ENCODE results near the gene IRF2BPL. TPM values are rescaled to one million over a fixed set of nuclear protein-coding genes. Genes with fewer than 3 reads are reported as not detected.

Gene IRF2BPL
- total RNA-seq, 2 donors from 2014 or later = 26.7 to 52.1 TPM

- DNase-seq (peak; percentile 100), ATAC-seq (peak; percentile 89)
- TF ChIP-seq POLR2A (IDR thresholded peaks at IDR 0.05) = peak in 2 of 3 donors; percentile 49 to 61
- TF ChIP-seq, protein P1, sequence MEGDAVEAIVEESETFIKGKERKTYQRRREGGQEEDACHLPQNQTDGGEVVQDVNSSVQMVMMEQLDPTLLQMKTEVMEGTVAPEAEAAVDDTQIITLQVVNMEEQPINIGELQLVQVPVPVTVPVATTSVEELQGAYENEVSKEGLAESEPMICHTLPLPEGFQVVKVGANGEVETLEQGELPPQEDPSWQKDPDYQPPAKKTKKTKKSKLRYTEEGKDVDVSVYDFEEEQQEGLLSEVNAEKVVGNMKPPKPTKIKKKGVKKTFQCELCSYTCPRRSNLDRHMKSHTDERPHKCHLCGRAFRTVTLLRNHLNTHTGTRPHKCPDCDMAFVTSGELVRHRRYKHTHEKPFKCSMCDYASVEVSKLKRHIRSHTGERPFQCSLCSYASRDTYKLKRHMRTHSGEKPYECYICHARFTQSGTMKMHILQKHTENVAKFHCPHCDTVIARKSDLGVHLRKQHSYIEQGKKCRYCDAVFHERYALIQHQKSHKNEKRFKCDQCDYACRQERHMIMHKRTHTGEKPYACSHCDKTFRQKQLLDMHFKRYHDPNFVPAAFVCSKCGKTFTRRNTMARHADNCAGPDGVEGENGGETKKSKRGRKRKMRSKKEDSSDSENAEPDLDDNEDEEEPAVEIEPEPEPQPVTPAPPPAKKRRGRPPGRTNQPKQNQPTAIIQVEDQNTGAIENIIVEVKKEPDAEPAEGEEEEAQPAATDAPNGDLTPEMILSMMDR (IDR thresholded peaks at IDR 0.05) = peak in 1 of 7 experiments; percentile 14
- Histone ChIP-seq H3K4me3 (no peak overlapping the region), H3K27ac (peak overlapping the region; percentile 89 to 99 (median 94)), H3K27me3 (no peaks in the 10 kb centered on the region), H3K9me3 (no peaks in the 10 kb centered on the region), H3K4me1 (peaks cover 94% of the 10 kb centered on the region), H3K36me3 (replicated peaks in 1 of 2; ENCODE audit: insufficient read depth in 1 of 2, low read depth in 2 of 2) (no peaks in the 10 kb centered on the region)
- WGBS, 2 donors = 0% methylated on average over 20 to 26 of the region's 26 CpGs
- intact Hi-C loops (cut with DNase I) = no loop called here
These were observed 11.7 kb upstream of the IRF2BPL start for GRCh38 chr14:77040059-77040740.

DNA sequence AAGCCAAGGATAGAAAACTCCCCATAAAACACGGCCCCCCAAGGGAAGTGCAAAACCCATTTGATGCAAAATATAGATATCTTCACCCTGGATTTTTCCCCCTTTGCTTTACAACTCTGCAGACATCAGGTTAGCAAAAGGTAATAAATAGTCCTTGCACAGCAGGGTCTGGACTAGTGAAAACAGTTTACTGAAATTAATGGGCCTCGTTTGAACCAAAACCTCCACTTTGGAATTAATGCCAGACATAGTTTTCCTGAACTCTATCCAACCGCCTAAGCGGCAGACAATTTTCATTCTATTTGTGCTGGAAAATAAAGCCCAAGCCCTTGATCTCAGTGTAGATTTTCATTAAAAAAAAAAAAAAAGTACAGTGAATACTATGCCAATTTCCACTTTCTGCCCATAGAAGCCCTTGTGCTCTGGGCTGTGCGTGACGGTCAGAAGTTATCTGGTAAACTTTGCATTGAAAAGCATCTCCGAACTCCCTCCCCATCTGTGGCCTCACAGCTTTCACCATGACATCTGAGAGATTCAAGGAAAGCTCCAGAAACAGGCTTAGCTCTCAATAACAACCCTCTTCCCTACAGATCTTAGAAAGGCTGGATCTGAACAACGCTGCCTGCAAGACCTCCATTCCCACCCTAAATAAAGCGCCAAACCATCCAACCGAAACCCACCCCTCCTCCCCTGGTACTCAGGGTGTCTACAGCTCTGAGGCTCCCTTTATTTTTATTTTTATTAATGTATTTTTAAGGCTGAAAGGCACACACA is 11.0 kb upstream of the IRF2BPL start:
- H3K36me3 ChIP-seq (replicated peaks in 1 of 2; ENCODE audit: insufficient read depth in 1 of 2, low read depth in 2 of 2) = no peaks in the 10 kb centered on the region
- intact Hi-C loops (cut with DNase I) = no loop called here
- TF ChIP-seq, protein P1 (IDR thresholded peaks at IDR 0.05) = no peak
- TF ChIP-seq POLR2A (IDR thresholded peaks at IDR 0.05) = no peak
- WGBS, 2 donors = 6 to 9% methylated on average over 10 of the region's 10 CpGs
- ATAC-seq (no peak), DNase-seq (no peak)
- H3K27me3 ChIP-seq = no peaks in the 10 kb centered on the region
- H3K9me3 ChIP-seq = no peaks in the 10 kb centered on the region
- H3K4me3 ChIP-seq = no peak overlapping the region
- H3K27ac ChIP-seq = peak overlapping the region; percentile 89 to 99 (median 94)
- peaks cover 92% of the 10 kb centered on the region for H3K4me1 ChIP-seq

- no peaks in the 10 kb centered on the region for H3K9me3 ChIP-seq
- H3K4me1 ChIP-seq = peaks cover 90% of the 10 kb centered on the region
- 34 to 47% methylated on average over 19 to 21 of the region's 21 CpGs for WGBS, 2 donors
- peak in 1 of 3 donors; percentile 24 for TF ChIP-seq POLR2A (IDR thresholded peaks at IDR 0.05)
- TF ChIP-seq, protein P1 (IDR thresholded peaks at IDR 0.05) = no peak
- intact Hi-C loops (cut with DNase I) = no loop called here
- H3K27ac ChIP-seq = peak overlapping the region; percentile 71 to 99 (median 94)
- DNase-seq (peak in 1 of 4 donors; percentile 22), ATAC-seq (no peak)
- H3K4me3 ChIP-seq = no peak overlapping the region
- H3K27me3 ChIP-seq = no peaks in the 10 kb centered on the region
- no peaks in the 10 kb centered on the region for H3K36me3 ChIP-seq (replicated peaks in 1 of 2; ENCODE audit: insufficient read depth in 1 of 2, low read depth in 2 of 2)
These were observed 9.5 kb upstream of the IRF2BPL start for GRCh38 chr14:77037938-77038568.

- Histone ChIP-seq H3K36me3 (replicated peaks in 1 of 2; ENCODE audit: insufficient read depth in 1 of 2, low read depth in 2 of 2) (no peaks in the 10 kb centered on the region), H3K4me3 (no peak overlapping the region), H3K4me1 (peaks cover 90% of the 10 kb centered on the region), H3K9me3 (no peaks in the 10 kb centered on the region), H3K27me3 (no peaks in the 10 kb centered on the region), H3K27ac (peak overlapping the region in 3 of 4 donors; percentile 92 to 99 (median 95))
- intact Hi-C loops (cut with DNase I) = no loop called here
- DNase-seq = no peak
- ATAC-seq = no peak
- 81 to 82% methylated on average over 16 of the region's 16 CpGs for WGBS, 2 donors
- no peak for TF ChIP-seq POLR2A (IDR thresholded peaks at IDR 0.05)
- TF ChIP-seq, protein P1 (IDR thresholded peaks at IDR 0.05) = no peak
These were observed 8.9 kb upstream of the IRF2BPL start for GRCh38 chr14:77037215-77037937.

Data from body of pancreas (tissue), 4 donors.